ENCODE data around the gene STK26. TPM values are rescaled to one million over a fixed set of nuclear protein-coding genes. Genes with fewer than 3 reads are reported as not detected.
A peak's percentile ranks its signal among the peaks of the same experiment; 100 is the strongest.

STK26 gene
- total and polyA plus RNA-seq, 2 donors (not counting 3 experiments of a cell fraction or from before 2014, with no cell fraction given): 0.87 to 3.7 TPM

- BruUV-seq (replicated peaks): no TSS peak
- Histone ChIP-seq H3K9ac (replicated peaks; ENCODE audit: extremely low read depth, insufficient read depth, low read length) (no peak overlapping the region), H3K79me2 (ENCODE audit: control insufficient read depth, insufficient read depth, low read length) (no peaks in the 10 kb centered on the region), H3K27ac (ENCODE audit: insufficient read depth, low read depth, low read length) (no peak overlapping the region), H2AFZ (ENCODE audit: low read depth, low read length) (no peak overlapping the region), H3K9me1 (replicated peaks; ENCODE audit: control insufficient read depth, extremely low read depth, insufficient read depth, low read length) (no peaks in the 10 kb centered on the region), H3K4me1 (ENCODE audit: control insufficient read depth, extremely low read depth, insufficient read depth, low read length) (peaks cover 14% of the 10 kb centered on the region), H3K9me3 (replicated peaks; ENCODE audit: control insufficient read depth, insufficient read depth, low read length) (no peaks in the 10 kb centered on the region), H3K4me3 (replicated peaks in 1 of 3; ENCODE audit: insufficient read depth in 1 of 3, low read depth in 1 of 3, low read length in 3 of 3) (no peak overlapping the region), H3K27me3 (ENCODE audit: control insufficient read depth in 2 of 2, insufficient read depth in 2 of 2, low read length in 2 of 2) (no peaks in the 10 kb centered on the region), H3K4me2 (ENCODE audit: insufficient read depth, low read length) (no peak overlapping the region), H3K36me3 (ENCODE audit: control insufficient read depth in 2 of 2, extremely low read depth in 1 of 2, insufficient read depth in 2 of 2, low read length in 2 of 2) (no peaks in the 10 kb centered on the region), H4K20me1 (replicated peaks; ENCODE audit: control insufficient read depth, extremely low read depth, insufficient read depth, low read length) (no peaks in the 10 kb centered on the region)
- dilution Hi-C loops (cut with MboI; ENCODE audit: extremely low pct_ligation_motif_present, low sequenced_read_pairs) (no loop called here), intact Hi-C loops (cut with micrococcal nuclease) (no loop called here)
- ChIA-PET CTCF (interaction anchor here (0.9 to 4.6 kb wide), 3 partner anchors 130 to 524 kb away, joined by 3 to 113 read pairs (median 11); partner anchors contain the start of gene RAP2C), POLR2A (no interaction called here)
- DNase-seq (ENCODE audit: low read depth, low spot score): no peak
- FAIRE-seq: no peak
- TF ChIP-seq CTCF (IDR thresholded peaks at IDR 0.05; ENCODE audit: extremely low read depth in 1 of 2, insufficient read depth in 1 of 2, low read depth in 1 of 2, low read length in 2 of 2) (no peak), FOS (IDR thresholded peaks at IDR 0.05; ENCODE audit: borderline replicate concordance, insufficient read depth, low read length) (no peak)
These were observed 67.5 kb downstream of the STK26 start for GRCh38 chrX:132090403-132091159.

- no peak overlapping the region for H2AFZ ChIP-seq (ENCODE audit: low read depth, low read length)
- no peak overlapping the region for H3K4me3 ChIP-seq (replicated peaks in 1 of 3; ENCODE audit: insufficient read depth in 1 of 3, low read depth in 1 of 3, low read length in 3 of 3)
- H3K9me3 ChIP-seq (replicated peaks; ENCODE audit: control insufficient read depth, insufficient read depth, low read length): no peaks in the 10 kb centered on the region
- no peak overlapping the region for H3K27ac ChIP-seq (ENCODE audit: insufficient read depth, low read depth, low read length)
- no peaks in the 10 kb centered on the region for H4K20me1 ChIP-seq (replicated peaks; ENCODE audit: control insufficient read depth, extremely low read depth, insufficient read depth, low read length)
- dilution Hi-C loops (cut with MboI; ENCODE audit: extremely low pct_ligation_motif_present, low sequenced_read_pairs): no loop called here
- H3K27me3 ChIP-seq (ENCODE audit: control insufficient read depth in 2 of 2, insufficient read depth in 2 of 2, low read length in 2 of 2): no peaks in the 10 kb centered on the region
- POLR2A ChIA-PET: no interaction called here
- CTCF ChIA-PET: interaction anchor here (0.6 to 4.6 kb wide), 38 partner anchors 8 to 551 kb away, joined by 3 to 113 read pairs (median 6); partner anchors contain the start of genes FRMD7 and RAP2C
- H3K36me3 ChIP-seq (ENCODE audit: control insufficient read depth in 2 of 2, extremely low read depth in 1 of 2, insufficient read depth in 2 of 2, low read length in 2 of 2): no peaks in the 10 kb centered on the region
- DNase-seq (ENCODE audit: low read depth, low spot score) (peak; percentile 68), FAIRE-seq (peak; percentile 82)
- no peak overlapping the region for H3K9ac ChIP-seq (replicated peaks; ENCODE audit: extremely low read depth, insufficient read depth, low read length)
- BruUV-seq (replicated peaks): no TSS peak
- intact Hi-C loops (cut with micrococcal nuclease): loop anchor here (1.0 kb wide), 1 partner anchor 127 kb away; the partner anchor contains the start of gene RAP2C
- no peaks in the 10 kb centered on the region for H3K79me2 ChIP-seq (ENCODE audit: control insufficient read depth, insufficient read depth, low read length)
- no peaks in the 10 kb centered on the region for H3K9me1 ChIP-seq (replicated peaks; ENCODE audit: control insufficient read depth, extremely low read depth, insufficient read depth, low read length)
- no peak overlapping the region for H3K4me2 ChIP-seq (ENCODE audit: insufficient read depth, low read length)
- TF ChIP-seq EZH2 (IDR thresholded peaks at IDR 0.05; ENCODE audit: borderline replicate concordance, low read depth, low read length, severe bottlenecking) (no peak), CTCF (IDR thresholded peaks at IDR 0.05; ENCODE audit: extremely low read depth in 1 of 2, insufficient read depth in 1 of 2, low read depth in 1 of 2, low read length in 2 of 2) (peak; percentile 38 to 60), POLR2AphosphoS5 (IDR thresholded peaks at IDR 0.05; ENCODE audit: insufficient read depth, low read depth, low read length) (no peak)
- no peaks in the 10 kb centered on the region for H3K4me1 ChIP-seq (ENCODE audit: control insufficient read depth, extremely low read depth, insufficient read depth, low read length)
These were observed 69.5 kb downstream of the STK26 start for GRCh38 chrX:132092439-132093065.

Measured in endothelial cell of umbilical vein (primary cell).